Ishikawa (cell line): ENCODE measurements around the gene HGS.

ENCODE experiments used
- CEBPB ChIP-seq: IDR thresholded peaks from 2 replicates; pipeline ENCODE4 v1.6.1; 2012
- CREB1 ChIP-seq: IDR thresholded peaks from 2 replicates; pipeline ENCODE4 v1.6.1; 2012; ENCODE audit warnings: low read depth
- EGR1 ChIP-seq: IDR thresholded peaks from 2 replicates; pipeline ENCODE4 v1.6.1; 2012
- EP300 ChIP-seq: IDR thresholded peaks from 2 replicates; pipeline ENCODE4 v1.6.1; 2012; ENCODE audit warnings: borderline replicate concordance
- FOXM1 ChIP-seq: IDR thresholded peaks from 2 replicates; pipeline ENCODE4 v1.6.1; 2012; ENCODE audit warnings: low read depth, borderline replicate concordance
- MAX ChIP-seq: IDR thresholded peaks from 2 replicates; pipeline ENCODE4 v1.6.1; 2012
- NFIC ChIP-seq: IDR thresholded peaks from 2 replicates; pipeline ENCODE4 v1.6.1; 2012
- RAD21 ChIP-seq: IDR thresholded peaks from 2 replicates; pipeline ENCODE4 v1.6.1; 2012; ENCODE audit warnings: low read depth
- REST ChIP-seq: IDR thresholded peaks from 2 replicates; pipeline ENCODE4 v1.6.1; 2012; ENCODE audit warnings: low read depth, mild to moderate bottlenecking
- TAF1 ChIP-seq: IDR thresholded peaks from 2 replicates; pipeline ENCODE4 v1.6.1; 2012; ENCODE audit warnings: low read depth, mild to moderate bottlenecking
- TCF12 ChIP-seq: IDR thresholded peaks from 2 replicates; pipeline ENCODE4 v1.6.1; 2012; ENCODE audit warnings: low read depth
- TEAD4 ChIP-seq: IDR thresholded peaks from 2 replicates; pipeline ENCODE4 v1.6.1; 2012
- USF1 ChIP-seq: IDR thresholded peaks from 2 replicates; pipeline ENCODE4 v1.6.1; 2012
- YY1 ChIP-seq: IDR thresholded peaks from 2 replicates; pipeline ENCODE4 v1.6.1; 2012; ENCODE audit warnings: low read depth
- ZBTB7A ChIP-seq: IDR thresholded peaks from 2 replicates; pipeline ENCODE4 v1.6.1; 2012; ENCODE audit warnings: low read depth

Gene HGS

GRCh38 chr17:81695211-81695610, 11.4 kb downstream of the HGS start:
- no peak for TF ChIP-seq ZBTB7A
- TF ChIP-seq REST = no peak
- TF ChIP-seq TCF12 = no peak
- no peak for TF ChIP-seq EP300
- TF ChIP-seq CREB1 = no peak

GRCh38 chr17:81695801-81696200, 12.0 kb downstream of the HGS start:
- TF ChIP-seq CREB1 = no peak
- no peak for TF ChIP-seq FOXM1
- no peak for TF ChIP-seq TCF12
- no peak for TF ChIP-seq REST
- no peak for TF ChIP-seq RAD21
- TF ChIP-seq YY1 = no peak
- TF ChIP-seq CEBPB = no peak
- no peak for TF ChIP-seq TEAD4
- no peak for TF ChIP-seq EP300
- TF ChIP-seq ZBTB7A = no peak
- no peak for TF ChIP-seq TAF1
- no peak for TF ChIP-seq EGR1
- TF ChIP-seq NFIC = no peak
- TF ChIP-seq MAX = no peak
- no peak for TF ChIP-seq USF1

GRCh38 chr17:81696218-81696941, 12.6 kb downstream of the HGS start:
- TF ChIP-seq USF1 = no peak
- TF ChIP-seq TCF12 = no peak
- TF ChIP-seq YY1 = no peak
- TF ChIP-seq MAX = no peak
- no peak for TF ChIP-seq ZBTB7A
- TF ChIP-seq RAD21 = no peak

GRCh38 chr17:81697261-81698044, 13.6 kb downstream of the HGS start:
- TF ChIP-seq FOXM1 = no peak
- TF ChIP-seq RAD21 = no peak
- TF ChIP-seq CREB1 = no peak
- no peak for TF ChIP-seq MAX
- TF ChIP-seq EP300 = no peak
- TF ChIP-seq YY1 = no peak
- no peak for TF ChIP-seq NFIC
- no peak for TF ChIP-seq TEAD4
- TF ChIP-seq CEBPB = no peak
- TF ChIP-seq REST = no peak
- no peak for TF ChIP-seq TCF12
- TF ChIP-seq TAF1 = no peak
- TF ChIP-seq ZBTB7A = no peak
- no peak for TF ChIP-seq USF1
- TF ChIP-seq EGR1 = no peak
